K562 (cell line): ENCODE results near the gene MLH1. TPM values are rescaled to one million over a fixed set of nuclear protein-coding genes. Genes with fewer than 3 reads are reported as not detected.

Experiments used
- ARID3A ChIP-seq: IDR thresholded peaks from 2 replicates; pipeline ENCODE4 v1.6.1; 2012; ENCODE audit warnings: low read depth, low read length, improper control_type of control experiment, borderline replicate concordance
- ASH1L ChIP-seq: fragments of 450-650 bp; IDR thresholded peaks from 2 replicates; pipeline ENCODE4 v1.6.1; 2018; ENCODE audit warnings: borderline replicate concordance, mild to moderate bottlenecking, low read depth; ENCODE audit not compliant: partially characterized antibody
- BCL6 ChIP-seq: fragments of 250-450 bp; sonication (Bioruptor Pico); IDR thresholded peaks from 2 replicates; pipeline ENCODE4 v1.4.0; 2020
- BMI1 ChIP-seq: fragments of 150-350 bp; IDR thresholded peaks from 2 replicates; pipeline ENCODE4 v1.6.1; 2014; ENCODE audit warnings: low read length
- CBFA2T2 ChIP-seq: fragments of 450-650 bp; conservative IDR thresholded peaks from 2 replicates; pipeline ENCODE4 v1.6.1; 2017; ENCODE audit warnings: mild to moderate bottlenecking
- CBFA2T3 ChIP-seq: fragments of 450-650 bp; IDR thresholded peaks from 2 replicates; pipeline ENCODE4 v1.6.1; 2017
- ETS2 ChIP-seq: IDR thresholded peaks from 2 replicates; pipeline ENCODE4 v1.6.1; 2016; ENCODE audit warnings: borderline replicate concordance, missing genetic modification characterization, mild to moderate bottlenecking, moderate library complexity, missing compliant biosample characterization; ENCODE audit not compliant: poor library complexity, severe bottlenecking
- FOXP1 ChIP-seq: sonication (generic); formaldehyde crosslinking; IDR thresholded peaks from 2 replicates; pipeline ENCODE4 v1.8.0; 2022; ENCODE audit warnings: mild to moderate bottlenecking, missing genetic modification reagents
- GTF2A2 ChIP-seq: IDR thresholded peaks from 2 replicates; pipeline ENCODE4 v1.6.1; 2016; ENCODE audit warnings: mild to moderate bottlenecking, missing genetic modification characterization, missing compliant biosample characterization
- HDAC6 ChIP-seq: IDR thresholded peaks from 2 replicates; pipeline ENCODE4 v1.6.1; 2012; ENCODE audit warnings: low read depth, mild to moderate bottlenecking, control low read depth, inconsistent platforms, low read length, moderate library complexity
- PHB ChIP-seq: fragments of 250-450 bp; sonication (Bioruptor Pico); IDR thresholded peaks from 2 replicates; pipeline ENCODE4 v1.5.0; 2021
- RBM25 ChIP-seq: fragments of 200-400 bp; formaldehyde crosslinking; IDR thresholded peaks from 2 replicates; pipeline ENCODE4 v1.6.1; 2018; ENCODE audit warnings: low read length, low read depth, moderate library complexity; ENCODE audit not compliant: severe bottlenecking
- TAF15 ChIP-seq: fragments of 200-400 bp; formaldehyde crosslinking; IDR thresholded peaks from 2 replicates; pipeline ENCODE4 v1.6.1; 2017; ENCODE audit warnings: mild to moderate bottlenecking, low read depth, low read length, moderate library complexity
- TFE3 ChIP-seq: fragments of 450-650 bp; formaldehyde crosslinking; IDR thresholded peaks from 2 replicates; pipeline ENCODE4 v1.4.0; 2020; ENCODE audit warnings: mild to moderate bottlenecking, mixed read lengths
- ZBTB11 ChIP-seq, 3 experiments: fragments of 200-800 bp in 1 of 3; fragments of 250-450 bp in 1 of 3; fragments of 450-650 bp in 1 of 3; sonication (Bioruptor Pico) in 1 of 3; sonication (Bioruptor generic) in 1 of 3; formaldehyde crosslinking in 1 of 3; IDR thresholded peaks; 2 replicates each; pipeline versions ENCODE4 v1.6.1 to v1.8.0; 2016 to 2022; ENCODE audit warnings: mild to moderate bottlenecking in 2 of 3, missing genetic modification characterization in 2 of 3, missing compliant biosample characterization in 1 of 3, moderate library complexity in 1 of 3
- ZBTB8A ChIP-seq: fragments of 450-650 bp; IDR thresholded peaks from 2 replicates; pipeline ENCODE4 v1.6.1; 2018; ENCODE audit warnings: mild to moderate bottlenecking, moderate library complexity; ENCODE audit not compliant: partially characterized antibody
- ZFP1 ChIP-seq: fragments of 450-650 bp; formaldehyde crosslinking; IDR thresholded peaks from 2 replicates; pipeline ENCODE4 v1.4.0; 2020; ENCODE audit warnings: mild to moderate bottlenecking, mixed read lengths
- ZKSCAN8 ChIP-seq: fragments of 200-800 bp; sonication (Bioruptor generic); IDR thresholded peaks from 2 replicates; pipeline ENCODE4 v1.6.1; 2016; ENCODE audit warnings: missing genetic modification characterization, missing compliant biosample characterization
- ZNF121 ChIP-seq: sonication (generic); formaldehyde crosslinking; conservative IDR thresholded peaks from 2 replicates; pipeline ENCODE4 v1.8.0; 2022; ENCODE audit warnings: missing genetic modification reagents
- ZNF23 ChIP-seq: fragments of 250-450 bp; sonication (Bioruptor Pico); IDR thresholded peaks from 2 replicates; pipeline ENCODE4 v1.4.0; 2020; ENCODE audit warnings: mild to moderate bottlenecking
- ZNF384 ChIP-seq: IDR thresholded peaks from 2 replicates; pipeline ENCODE4 v1.6.1; 2012; ENCODE audit warnings: low read depth, low read length, improper control_type of control experiment
- ZNF830 ChIP-seq: fragments of 250-450 bp; sonication (Bioruptor Pico); IDR thresholded peaks from 2 replicates; pipeline ENCODE4 v1.5.0; 2021; ENCODE audit warnings: mild to moderate bottlenecking
- polyA plus RNA-seq, 8 experiments: library from polyadenylated mRNA; depleted of rRNA in 4 of 8; stranded (reverse) in 5 of 8; unstranded in 3 of 8; fragments of >200 nt; fragmentation: Nextera tagmentation in 2 of 8; fragmentation: Illumina TruSeq in 1 of 8; extraction: Ambion mirVana in 2 of 8; extraction: Trizol in 1 of 8; gene quantifications; 2 replicates each; pipeline versions ENCODE4 v1.2.1 to v1.2.3, GENCODE V29; 2011 to 2014; ENCODE audit warnings: inconsistent platforms in 1 of 8, missing spikeins in 1 of 8
- total RNA-seq, 7 experiments: library from RNA; depleted of rRNA in 6 of 7; stranded (reverse); fragments of >200 nt in 6 of 7; fragmentation: Illumina TruSeq in 2 of 7; extraction: Trizol in 2 of 7; gene quantifications; 2 replicates each; pipeline versions ENCODE4 v1.2.1 to v1.2.3, GENCODE V29; 2011 to 2021; ENCODE audit warnings: low replicate concordance in 1 of 7

MLH1 gene
- total and polyA plus RNA-seq, 9 of the 15 experiments (the other 6 are each of a cell fraction or from before 2014, with no cell fraction given), result 76.4 to 155 (median 117) TPM

- peak in 1 of 3 experiments; percentile 80; a peak in 2 of 6 replicates for TF ChIP-seq ZBTB11 (CRISPR knock-in tag; IDR thresholded peaks at IDR 0.05)
- peak; percentile 100 for TF ChIP-seq ARID3A
- TF ChIP-seq ZNF121 (CRISPR knock-in tag), result no peak
- TF ChIP-seq BMI1, result no peak
- TF ChIP-seq RBM25, result no peak
- no peak; the same call in none of the 2 replicates for TF ChIP-seq ZKSCAN8
- TF ChIP-seq ZFP1 (CRISPR knock-in tag), result no peak
- no peak for TF ChIP-seq ZNF23 (CRISPR knock-in tag)
- TF ChIP-seq FOXP1 (CRISPR knock-in tag), result peak; percentile 8; the same call in 1 of the 2 replicates
- TF ChIP-seq PHB, result no peak
- no peak for TF ChIP-seq TFE3
- no peak for TF ChIP-seq ETS2 (tag)
- no peak for TF ChIP-seq ASH1L
- no peak for TF ChIP-seq ZBTB8A
- no peak for TF ChIP-seq TAF15
- peak; percentile 100 for TF ChIP-seq CBFA2T3
- no peak for TF ChIP-seq ZNF384
- no peak for TF ChIP-seq GTF2A2 (tag)
- peak; percentile 99 for TF ChIP-seq CBFA2T2
- TF ChIP-seq BCL6, result no peak
- no peak for TF ChIP-seq ZNF830 (CRISPR knock-in tag)
- no peak for TF ChIP-seq HDAC6
Observed at GRCh38 chr3:36957862-36958686, 35.2 kb upstream of the MLH1 start (continued).
